GM18867 (cell line): ENCODE data around the gene C10orf67.

Experiments used
- ATAC-seq: cut with Tn5 transposase; IDR thresholded peaks from one replicate; pipeline ENCODE4 v1.9.1; 2021; ENCODE audit warnings: mild to moderate bottlenecking, moderate library complexity; ENCODE audit not compliant: unreplicated experiment

C10orf67 gene

GRCh38 chr10:23199768-23200511 is 144.7 kb downstream of the C10orf67 start:
- ATAC-seq = no peak

GRCh38 chr10:23198940-23199767 is 145.4 kb downstream of the C10orf67 start:
- ATAC-seq = no peak

GRCh38 chr10:23198610-23198939 is 146.0 kb downstream of the C10orf67 start:
- ATAC-seq = no peak

GRCh38 chr10:23197416-23197861 is 147.2 kb downstream of the C10orf67 start:
- no peak for ATAC-seq

- ATAC-seq = no peak
These were observed 147.7 kb downstream of the C10orf67 start for GRCh38 chr10:23196915-23197314.

GRCh38 chr10:23195846-23196600 is 148.6 kb downstream of the C10orf67 start:
- no peak for ATAC-seq

- no peak for ATAC-seq
These were observed 149.4 kb downstream of the C10orf67 start for GRCh38 chr10:23194966-23195845.

GRCh38 chr10:23194471-23194965 is 150.1 kb downstream of the C10orf67 start:
- no peak for ATAC-seq

GRCh38 chr10:23193435-23194074 is 151.0 kb downstream of the C10orf67 start:
- ATAC-seq = no peak

GRCh38 chr10:23192712-23193434 is 151.7 kb downstream of the C10orf67 start:
- no peak for ATAC-seq

GRCh38 chr10:23191764-23192711 is 152.6 kb downstream of the C10orf67 start, which contains the start of gene PTF1A:
Gene PTF1A (plus strand): TSS chr10:23192312. CDS start chr10:23192531, 219 bp downstream.
- ATAC-seq = no peak

GRCh38 chr10:23190872-23191763 is 153.5 kb downstream of the C10orf67 start:
- ATAC-seq = no peak

GRCh38 chr10:23189024-23189423 is 155.6 kb downstream of the C10orf67 start:
- ATAC-seq = no peak

- no peak for ATAC-seq
These were observed 157.4 kb downstream of the C10orf67 start for GRCh38 chr10:23187155-23187554.

GRCh38 chr10:23186697-23187096 is 157.9 kb downstream of the C10orf67 start:
- no peak for ATAC-seq

GRCh38 chr10:23186178-23186577 is 158.4 kb downstream of the C10orf67 start:
- no peak for ATAC-seq

GRCh38 chr10:23174977-23175512 is 169.6 kb downstream of the C10orf67 start:
- no peak for ATAC-seq
